Midbrain (tissue), 1 donor: ENCODE measurements around the gene EMC10.
"Not testable (repeated sequence)": the region's sequence is repeated elsewhere in the genome, so short reads cannot be mapped to it uniquely, and the experiment has no call there.

ENCODE experiments used
- DNase-seq: peaks from one replicate; lab custom pipeline; 2025; lab: John Stamatoyannopoulos, UW

Gene EMC10

DNA sequence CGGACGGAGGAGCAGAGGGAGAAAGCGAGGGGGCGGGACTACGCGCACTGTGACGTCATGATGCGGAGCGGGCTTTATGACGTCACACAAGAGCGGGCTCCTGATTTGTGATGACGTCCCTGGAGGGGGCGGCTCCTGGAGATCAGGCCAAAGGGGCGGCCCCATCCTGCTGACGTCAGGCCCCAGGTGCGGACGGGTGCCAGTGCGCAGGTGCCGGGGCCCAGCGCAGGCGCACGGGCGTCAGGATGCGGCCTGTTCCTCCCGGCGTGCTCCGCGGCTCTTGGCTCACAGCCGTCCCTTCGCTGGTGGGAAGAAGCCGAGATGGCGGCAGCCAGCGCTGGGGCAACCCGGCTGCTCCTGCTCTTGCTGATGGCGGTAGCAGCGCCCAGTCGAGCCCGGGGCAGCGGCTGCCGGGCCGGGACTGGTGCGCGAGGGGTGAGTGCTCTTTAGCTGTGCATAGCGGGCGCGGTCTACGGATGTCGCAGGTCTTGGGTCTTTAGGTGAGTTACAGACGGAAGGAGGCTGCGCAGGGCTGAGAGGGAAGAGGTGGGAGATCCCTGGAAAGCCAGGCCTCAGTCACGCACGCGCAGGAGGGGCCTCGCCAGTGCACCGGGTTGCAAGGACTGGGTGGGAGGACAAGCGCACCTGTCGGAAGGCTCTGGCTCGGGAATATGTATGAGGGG, at the start of gene EMC10, which contains the start of gene GARIN5A:
Gene EMC10, plus strand, starts transcription at position 284 of the 683 bp plus-strand sequence. Its CDS starts 38 bp downstream, at position 322.
Gene GARIN5A, minus strand, starts transcription at position 625 of the 683 bp plus-strand sequence. Its CDS starts 460 bp downstream, at position 165.
- DNase-seq: peak; percentile 90

DNA sequence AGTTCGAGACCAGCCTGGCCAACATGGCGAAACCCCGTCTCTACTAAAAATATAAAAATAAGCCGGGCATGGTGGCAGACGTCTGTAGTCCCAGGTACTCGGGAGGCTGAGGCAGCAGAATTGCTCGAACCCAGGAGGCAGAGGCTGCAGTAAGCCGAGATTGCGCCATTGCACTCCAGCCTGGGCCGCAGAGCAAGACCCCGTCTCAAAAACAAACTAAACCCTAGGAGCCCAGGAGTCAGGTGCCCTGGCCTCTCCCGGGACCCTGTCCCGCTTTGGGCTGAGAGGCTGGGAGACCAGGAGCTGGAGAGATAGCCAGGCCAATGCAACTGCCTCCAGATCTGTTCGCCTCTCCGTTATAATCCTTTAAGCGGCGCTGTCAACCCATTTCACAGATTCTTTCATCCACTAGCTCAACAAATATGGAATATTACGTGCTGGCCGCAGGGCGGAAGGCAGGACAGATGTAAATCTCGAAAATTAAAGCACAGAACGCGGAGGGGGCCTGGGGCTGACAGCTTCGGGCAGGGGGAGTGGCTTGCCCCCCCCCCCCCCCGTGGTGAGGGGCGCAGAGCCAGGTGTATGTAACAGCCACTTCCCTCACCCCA, 48.9 kb upstream of the EMC10 start:
- no peak for DNase-seq

DNA sequence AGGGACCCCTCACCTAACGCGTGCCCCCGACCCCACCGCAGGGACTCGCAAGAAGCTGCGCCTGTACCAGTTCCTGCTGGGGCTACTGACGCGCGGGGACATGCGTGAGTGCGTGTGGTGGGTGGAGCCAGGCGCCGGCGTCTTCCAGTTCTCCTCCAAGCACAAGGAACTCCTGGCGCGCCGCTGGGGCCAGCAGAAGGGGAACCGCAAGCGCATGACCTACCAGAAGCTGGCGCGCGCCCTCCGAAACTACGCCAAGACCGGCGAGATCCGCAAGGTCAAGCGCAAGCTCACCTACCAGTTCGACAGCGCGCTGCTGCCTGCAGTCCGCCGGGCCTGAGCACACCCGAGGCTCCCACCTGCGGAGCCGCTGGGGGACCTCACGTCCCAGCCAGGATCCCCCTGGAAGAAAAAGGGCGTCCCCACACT, 48.3 kb upstream of the EMC10 start:
- peak; percentile 75 for DNase-seq

DNA sequence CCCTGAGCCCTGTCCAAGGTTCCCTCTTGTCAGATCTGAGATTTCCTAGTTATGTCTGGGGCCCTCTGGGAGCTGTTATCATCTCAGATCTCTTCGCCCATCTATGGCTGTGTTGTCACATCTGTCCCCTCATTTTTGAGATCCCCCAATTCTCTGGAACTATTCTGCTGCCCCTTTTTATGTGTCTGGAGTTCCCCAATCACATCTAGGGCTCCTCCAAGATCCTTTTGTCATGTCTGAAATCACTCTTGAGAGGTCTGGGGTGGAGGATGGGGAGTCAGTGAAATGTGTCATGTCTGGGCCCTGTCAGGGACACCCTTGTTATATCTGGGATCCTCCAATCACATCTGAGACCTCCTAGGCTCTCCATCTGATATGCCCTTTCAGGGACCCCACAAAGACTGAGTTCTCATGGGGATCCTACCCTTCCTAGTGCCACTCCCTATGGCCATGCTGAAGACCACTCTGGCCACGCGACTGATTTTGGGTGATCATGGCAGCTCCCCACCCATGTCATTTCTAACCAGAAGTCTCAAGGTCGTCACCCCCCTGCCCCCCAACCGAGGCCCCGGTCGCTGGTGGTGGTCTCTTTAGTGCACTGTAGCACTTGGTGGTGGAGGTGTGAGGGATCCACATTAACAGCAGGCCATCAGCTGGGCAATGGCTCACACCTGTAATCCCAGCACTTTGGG, 47.4 kb upstream of the EMC10 start:
- no peak for DNase-seq

DNA sequence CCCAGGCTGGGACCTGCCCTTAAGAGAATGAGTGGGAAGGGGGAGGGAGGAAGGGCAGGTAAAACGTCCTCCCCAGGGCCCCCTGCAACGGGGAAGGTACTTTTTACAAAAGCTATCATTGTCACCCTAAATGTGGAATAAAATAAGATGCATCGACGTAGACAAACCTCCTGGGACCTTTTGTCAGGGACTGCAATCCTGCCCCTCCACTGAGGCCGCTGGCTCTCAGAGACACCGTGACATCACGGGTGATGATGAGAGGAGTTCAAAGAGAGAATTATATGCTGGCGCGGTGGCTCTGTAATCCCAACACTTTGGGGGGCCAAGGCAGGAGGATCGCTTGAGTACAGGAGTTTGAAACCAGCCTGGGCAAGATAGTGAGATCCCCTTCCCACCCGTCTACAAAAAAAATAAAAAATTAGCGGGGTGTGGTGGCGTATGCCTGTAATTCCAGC, 45.4 kb upstream of the EMC10 start:
- no peak for DNase-seq

DNA sequence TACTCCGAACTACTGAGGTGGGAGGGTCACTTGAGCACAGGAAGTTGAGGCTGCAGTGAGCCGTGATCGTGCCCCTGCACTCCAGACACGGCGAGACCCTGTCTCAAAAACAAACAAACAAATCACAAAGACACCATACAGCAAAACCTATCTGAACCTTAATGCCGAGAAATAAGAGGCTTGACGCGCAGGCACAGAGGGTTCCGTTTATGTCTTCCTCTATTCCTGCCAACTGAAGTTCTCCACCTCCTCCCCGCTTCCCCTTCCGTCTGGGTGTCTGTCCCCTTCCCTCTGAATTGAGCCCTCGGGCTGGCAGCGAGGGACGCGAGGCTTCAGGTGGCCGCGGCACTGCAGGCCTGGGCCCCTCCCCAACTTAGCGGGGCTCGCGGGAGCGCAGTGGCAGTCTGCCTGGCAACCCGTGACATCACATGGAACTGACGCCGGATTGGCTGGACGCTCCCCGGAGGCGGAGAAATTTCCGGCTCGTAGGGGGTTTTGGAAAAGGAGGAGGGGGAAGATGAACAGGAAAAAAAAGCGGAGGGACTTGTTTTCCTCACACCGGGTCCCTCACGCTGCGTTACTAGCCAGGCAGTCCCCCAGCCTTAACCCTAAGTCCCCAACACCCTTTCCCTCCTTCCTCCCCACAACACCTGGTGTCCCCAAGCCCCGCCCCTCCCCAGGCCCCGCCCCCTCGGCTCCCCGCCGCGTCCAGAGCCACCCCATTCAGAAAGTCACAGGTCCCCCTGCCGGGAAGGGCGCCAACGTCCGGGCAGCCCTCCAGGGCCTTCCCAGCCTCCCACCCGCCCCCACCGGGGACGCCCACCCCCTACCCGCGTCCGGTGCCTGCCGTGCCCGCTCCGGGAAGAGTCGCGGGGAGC, 44.7 kb upstream of the EMC10 start:
- DNase-seq: peak; percentile 82

DNA sequence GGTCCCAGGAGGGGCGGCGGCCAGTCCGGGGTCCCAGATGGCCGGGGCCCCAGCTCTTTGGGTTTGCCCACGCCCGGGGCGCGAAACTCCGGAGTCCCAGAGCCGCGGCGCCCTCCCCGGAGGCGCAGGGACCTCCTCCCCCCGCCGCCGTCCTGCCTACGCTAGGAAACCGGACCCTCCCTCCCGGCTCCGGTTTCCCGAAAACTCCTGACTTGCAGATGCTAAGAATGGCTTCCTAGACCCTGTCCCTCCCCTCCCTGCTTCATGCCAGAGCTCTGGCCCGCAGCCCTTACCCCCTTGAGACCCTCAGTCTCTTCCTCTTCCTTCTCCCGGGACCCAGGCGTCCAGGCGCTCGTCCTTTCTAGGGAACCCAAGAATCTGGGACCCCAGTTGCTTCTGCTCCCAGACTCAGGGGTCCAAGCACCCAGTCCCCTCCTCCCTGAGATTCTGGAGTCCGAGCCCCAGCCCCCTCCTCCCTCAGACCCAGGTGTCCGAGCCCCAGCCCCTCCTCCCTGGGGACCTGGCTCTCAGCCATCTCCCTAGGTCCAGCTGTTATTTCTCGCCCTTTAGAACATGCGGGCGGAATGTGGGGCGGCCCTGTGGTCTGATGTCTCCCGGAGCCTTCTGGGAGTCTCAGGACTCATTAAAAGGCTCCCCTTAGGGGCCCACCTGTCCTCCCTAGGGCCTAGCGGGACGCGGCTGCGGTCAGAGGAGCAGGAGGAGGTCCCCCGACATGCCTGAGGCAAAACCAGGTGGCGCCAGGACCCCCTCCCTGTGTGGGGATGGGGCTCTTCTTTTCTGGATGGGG, 43.9 kb upstream of the EMC10 start, which contains the start of gene MYBPC2:
Gene MYBPC2, plus strand, starts transcription at position 672 of the 808 bp plus-strand sequence. Its CDS starts 62 bp downstream, at position 734.
- no peak for DNase-seq

DNA sequence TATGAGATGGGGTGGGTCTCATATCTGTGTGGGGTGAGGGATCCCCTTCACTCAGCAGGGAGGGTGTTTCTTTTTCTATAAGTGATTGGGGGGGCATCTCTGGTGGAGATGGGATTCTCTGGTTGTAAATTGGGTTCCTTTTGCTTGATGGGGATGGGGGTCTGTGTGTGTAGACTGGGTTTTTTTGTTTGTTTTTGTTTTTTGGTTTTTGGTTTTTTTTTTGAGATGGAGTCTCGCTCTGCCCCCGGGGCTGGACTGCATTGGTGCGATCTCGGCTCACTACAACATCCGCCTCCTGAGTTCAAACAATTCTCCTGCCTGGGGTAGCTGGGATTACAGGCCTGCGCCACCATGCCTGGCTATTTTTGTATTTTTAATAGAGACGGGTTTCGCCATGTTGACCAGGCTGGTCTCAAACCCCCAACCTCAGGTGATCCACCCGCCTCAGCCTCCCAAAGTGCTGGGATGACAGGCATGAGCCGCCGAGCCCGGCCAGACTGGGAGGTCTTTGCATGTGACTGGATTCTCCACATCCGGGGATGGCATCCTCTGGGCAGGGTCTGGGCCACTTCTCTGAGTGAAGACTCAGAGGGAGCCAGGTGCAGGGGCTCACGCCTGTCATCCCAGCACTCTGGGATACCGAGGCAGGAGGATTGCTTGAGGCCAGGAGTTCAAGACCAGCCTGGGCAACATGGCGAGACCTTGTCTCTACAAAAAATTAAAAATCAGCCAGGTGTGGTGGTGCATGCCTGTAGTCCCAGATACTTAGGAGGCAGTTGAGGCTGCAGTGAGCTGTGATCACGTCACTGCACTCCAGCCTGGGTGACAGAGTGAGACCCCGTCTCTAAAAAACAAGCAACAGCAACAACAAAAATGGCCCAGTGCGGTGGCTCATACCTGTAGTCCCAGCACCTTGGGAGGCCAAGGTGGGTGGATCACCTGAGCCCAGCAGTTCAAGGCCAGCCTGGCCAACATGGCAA, 42.8 kb upstream of the EMC10 start:
- no peak for DNase-seq

DNA sequence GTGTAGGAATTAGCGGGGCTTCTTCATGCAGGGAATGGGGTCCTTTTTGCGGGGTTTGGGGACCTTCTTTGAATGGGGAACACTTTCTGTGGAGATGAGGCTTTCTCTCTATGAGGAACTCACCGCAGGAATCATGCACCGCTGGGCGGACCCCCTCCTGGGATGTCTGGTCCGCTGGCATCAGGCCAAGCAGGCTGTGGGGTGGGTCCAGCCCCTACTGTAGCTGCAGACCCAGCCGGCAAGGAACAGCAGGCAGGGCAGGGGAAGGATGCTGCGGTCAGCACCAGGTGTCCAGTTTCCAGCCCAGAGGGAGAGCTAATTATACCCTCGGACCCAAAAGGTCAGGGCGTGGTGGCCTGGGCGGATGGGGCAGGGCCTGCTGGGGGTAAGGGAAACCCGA, 41.8 kb upstream of the EMC10 start:
- DNase-seq: no peak

DNA sequence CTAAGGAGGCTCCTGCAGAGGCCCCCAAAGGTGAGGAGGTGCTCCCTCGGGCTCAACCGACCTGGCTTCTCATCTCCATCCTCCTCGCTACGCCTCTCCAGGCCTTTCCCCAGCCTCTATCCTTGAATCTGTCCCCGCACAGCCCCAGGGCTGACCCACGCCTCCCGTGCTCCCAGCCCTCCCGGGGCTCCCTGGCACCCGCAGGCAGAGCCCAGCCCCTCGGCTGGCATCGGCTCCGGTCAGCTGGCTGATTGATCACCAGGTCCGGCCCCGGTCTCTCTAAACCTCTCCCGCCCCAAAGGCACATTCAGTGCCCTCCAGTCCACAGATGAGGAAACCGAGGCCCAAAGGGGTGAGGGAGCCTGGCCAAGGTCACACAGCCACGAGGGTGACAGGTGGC, 41.1 kb upstream of the EMC10 start:
- DNase-seq: no peak

DNA sequence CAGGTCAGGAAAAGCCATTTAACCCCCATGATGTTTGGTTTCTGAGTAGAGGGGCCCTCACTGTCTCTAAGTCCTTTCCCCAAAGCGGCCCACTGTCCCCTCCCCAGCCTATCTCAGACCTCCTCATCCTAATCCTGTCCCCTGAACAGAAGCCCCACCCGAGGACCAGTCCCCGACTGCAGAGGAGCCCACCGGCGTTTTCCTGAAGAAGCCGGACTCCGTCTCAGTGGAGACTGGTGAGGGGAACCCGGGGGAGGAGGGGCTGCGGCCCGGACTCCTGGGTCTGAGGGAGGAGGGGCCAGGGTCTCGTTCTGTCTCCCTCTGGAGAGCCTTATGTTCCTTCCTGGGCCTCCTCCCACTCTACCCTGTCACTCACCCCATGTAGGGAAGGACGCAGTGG, 40.7 kb upstream of the EMC10 start:
- no peak for DNase-seq

DNA sequence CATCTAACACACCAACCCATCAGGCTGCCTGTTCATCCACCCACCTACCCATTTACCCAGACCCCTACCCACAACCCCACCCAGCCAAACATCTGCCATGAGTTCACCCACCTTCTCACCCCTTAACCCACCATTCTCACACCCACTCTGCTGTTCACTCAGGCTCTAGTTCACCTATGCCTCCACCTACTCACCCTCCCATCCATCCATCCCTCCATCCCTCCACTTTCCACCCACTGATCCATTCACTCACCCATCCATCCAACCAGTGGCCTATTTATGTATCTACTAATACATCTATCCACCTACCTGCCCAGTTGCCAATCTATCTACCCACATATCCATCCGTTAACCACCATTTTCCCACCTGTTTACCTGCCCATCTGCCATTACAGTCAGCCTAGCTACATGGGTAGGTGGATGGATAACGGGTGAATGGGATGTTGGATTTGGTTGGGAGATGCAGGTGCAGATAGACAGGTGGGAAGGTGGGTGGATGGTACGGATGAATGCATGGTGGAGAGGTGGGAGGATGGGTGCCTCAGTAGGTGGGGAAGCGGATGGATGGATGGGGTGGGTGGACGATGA, 38.4 kb upstream of the EMC10 start:
- no peak for DNase-seq

DNA sequence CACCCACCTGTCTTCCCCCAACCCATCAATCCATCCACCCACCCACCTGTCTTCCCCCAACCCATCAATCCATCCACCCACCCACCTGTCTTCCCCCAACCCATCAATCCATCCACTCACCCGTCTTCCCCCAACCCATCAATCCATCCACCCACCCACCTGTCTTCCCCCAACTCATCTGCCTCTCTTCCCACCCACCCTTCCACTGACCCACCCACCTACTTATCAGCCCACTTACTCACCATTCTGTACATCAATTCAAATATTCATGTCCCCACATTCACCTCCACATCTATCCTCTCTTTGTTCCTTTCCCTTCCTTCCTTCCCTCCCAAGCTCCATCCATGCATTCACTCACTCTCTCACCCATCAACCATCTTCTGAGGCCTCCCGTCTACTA, 37.2 kb upstream of the EMC10 start:
- not testable (repeated sequence) for DNase-seq

DNA sequence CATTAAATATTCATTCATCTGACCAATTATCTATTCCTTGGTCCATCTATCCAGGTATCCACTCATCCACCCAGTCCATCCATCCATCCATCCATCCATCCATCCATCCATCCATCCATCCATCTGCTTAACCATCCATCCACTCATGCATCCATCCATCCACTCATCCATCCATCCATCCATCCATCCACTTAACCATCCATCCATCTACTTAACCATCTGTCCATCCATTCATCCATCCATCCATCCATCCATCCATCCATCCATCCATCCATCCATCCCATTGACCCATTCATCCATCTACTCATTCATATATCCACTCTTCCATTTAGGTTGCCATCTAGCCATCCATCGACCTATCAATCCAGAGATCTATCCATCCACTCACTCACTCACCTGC, 32.2 kb upstream of the EMC10 start:
- no peak for DNase-seq

DNA sequence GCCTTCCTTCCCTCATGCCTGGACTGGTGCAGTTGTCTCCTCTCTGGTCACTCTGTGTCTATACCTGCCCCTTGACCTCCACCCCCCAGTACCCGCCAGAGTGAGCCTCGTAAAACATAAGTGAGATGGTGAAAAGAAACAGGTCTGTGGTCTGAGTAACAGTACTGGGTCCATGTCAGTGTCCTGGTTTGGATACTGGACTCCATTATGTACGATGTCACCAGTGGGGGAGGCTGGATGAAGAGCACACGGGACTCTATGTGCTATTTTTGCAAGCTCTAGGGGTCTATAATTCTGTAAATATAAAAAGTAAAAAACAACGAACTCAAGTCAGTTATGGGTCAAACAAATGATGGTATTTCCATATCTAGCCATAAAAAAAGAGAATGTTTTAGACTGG, 29.3 kb upstream of the EMC10 start:
- no peak for DNase-seq

DNA sequence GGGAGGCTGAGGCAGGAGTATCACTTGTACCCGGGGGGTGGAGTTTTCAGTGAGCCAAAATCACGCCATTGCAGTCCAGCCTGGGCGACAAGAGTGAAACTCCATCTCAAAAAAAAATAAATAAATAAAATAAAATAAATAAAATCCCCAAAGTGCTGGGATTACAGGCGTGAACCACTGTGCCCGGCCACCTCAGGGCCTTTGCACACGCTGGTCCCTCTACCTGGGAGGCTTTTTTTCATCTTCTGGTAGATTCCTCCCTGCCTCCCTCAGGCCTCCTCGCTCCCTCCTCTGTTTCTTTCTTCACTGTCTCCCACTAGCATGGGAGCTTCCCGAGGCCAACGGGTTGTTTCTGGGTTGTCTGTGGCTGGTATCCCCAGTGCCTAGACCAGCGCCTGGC, 28.6 kb upstream of the EMC10 start:
- DNase-seq: no peak

DNA sequence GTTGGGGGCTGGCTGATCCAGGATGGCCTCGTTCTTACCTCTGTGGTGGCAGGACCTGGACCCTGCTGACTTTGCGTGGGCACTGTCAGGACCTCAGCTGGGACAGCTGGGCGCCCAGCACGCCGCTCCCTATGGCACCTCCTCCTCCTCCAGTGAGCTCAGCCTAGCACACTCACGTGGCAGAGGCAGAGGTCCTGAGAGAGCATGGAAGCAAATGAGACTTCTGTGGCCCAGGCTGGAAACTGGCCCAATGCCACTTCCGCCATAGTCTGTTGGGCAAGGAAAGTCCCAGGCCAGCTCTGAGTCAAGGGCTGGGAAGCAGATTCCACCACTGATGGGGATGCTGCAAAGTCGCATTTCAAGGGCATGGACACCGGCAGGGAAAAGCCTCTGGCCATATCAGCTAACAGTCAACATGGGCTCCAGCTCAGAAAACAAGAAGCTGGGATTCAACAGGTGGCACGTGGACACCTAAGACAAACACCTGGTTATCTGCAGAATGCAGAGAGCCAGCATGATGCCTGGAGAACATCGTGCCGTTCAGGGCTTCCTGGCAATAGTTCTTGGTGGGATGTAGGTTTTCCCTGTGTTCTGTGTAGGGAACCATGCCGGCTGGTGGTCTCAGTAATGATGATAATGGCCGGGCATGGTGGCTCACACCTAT, 26.9 kb upstream of the EMC10 start:
- DNase-seq: no peak

DNA sequence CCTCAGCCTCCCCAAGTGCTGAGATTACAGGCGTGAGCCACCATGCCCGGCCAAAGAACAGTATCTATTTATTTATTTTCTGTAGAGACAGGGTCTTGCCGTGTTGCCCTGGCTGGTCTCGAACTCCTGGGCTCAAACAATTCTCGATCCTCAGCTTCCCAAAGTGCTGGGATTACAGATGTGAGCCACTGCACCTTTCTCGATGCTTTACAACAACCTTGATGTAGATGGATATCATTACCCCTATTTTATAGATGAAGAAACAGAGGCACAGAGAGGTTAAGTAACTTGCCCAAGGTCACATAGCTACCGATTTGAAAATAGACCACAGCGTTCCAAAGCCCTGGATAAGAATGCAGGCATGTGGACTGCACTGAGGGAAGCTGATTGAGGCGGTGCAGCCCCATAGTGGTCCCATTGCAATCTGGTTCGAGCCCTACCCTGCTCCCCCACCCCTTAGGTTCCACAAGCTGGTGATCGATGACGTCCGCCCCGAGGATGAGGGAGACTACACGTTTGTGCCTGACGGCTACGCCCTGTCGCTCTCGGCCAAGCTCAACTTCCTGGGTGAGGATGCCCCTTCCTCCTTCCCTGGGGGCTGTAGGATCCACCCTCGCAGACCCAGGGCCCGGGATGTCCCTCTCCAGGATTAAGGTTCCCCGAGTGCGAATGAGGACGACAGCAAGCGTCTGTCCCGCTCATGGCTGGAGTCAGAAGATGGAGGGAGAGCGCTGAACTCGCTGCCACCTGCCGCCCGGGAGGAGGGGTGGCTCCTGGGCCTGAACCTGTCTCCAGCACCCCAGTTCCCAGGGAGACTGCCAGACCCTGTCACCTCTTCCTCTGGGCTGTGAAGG, 25.7 kb upstream of the EMC10 start:
- DNase-seq: no peak
